ENCODE measurements around the gene RAC3.

DNA sequence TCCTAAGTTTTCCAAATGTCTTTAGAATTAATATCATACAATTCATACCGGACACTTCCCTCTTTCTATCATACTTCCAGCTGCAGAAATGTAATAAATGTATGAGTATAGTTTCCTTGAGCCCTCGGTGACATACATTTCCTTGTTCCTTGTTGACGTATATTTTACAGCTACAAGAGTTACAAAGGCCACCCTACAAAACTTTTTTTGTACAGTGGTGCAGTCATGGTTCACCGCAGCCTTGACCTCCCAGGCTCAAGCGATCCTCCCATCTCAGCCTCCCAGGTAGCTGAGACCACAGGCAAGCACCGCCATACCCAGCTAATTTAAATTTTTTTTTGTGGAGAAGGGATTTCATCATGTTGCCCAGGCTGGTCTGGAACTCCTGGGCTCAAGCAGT lies 41.3 kb downstream of the RAC3 start:
- no peak for TF ChIP-seq YY1 (IDR thresholded peaks at IDR 0.05; ENCODE audit: extremely low read depth, insufficient replicate concordance, low read depth, low read length)
- no peak for TF ChIP-seq POLR2AphosphoS5 (IDR thresholded peaks at IDR 0.05; ENCODE audit: low read depth, low read length)
- no peak for TF ChIP-seq EZH2 (IDR thresholded peaks at IDR 0.05)
- TF ChIP-seq, protein P1, sequence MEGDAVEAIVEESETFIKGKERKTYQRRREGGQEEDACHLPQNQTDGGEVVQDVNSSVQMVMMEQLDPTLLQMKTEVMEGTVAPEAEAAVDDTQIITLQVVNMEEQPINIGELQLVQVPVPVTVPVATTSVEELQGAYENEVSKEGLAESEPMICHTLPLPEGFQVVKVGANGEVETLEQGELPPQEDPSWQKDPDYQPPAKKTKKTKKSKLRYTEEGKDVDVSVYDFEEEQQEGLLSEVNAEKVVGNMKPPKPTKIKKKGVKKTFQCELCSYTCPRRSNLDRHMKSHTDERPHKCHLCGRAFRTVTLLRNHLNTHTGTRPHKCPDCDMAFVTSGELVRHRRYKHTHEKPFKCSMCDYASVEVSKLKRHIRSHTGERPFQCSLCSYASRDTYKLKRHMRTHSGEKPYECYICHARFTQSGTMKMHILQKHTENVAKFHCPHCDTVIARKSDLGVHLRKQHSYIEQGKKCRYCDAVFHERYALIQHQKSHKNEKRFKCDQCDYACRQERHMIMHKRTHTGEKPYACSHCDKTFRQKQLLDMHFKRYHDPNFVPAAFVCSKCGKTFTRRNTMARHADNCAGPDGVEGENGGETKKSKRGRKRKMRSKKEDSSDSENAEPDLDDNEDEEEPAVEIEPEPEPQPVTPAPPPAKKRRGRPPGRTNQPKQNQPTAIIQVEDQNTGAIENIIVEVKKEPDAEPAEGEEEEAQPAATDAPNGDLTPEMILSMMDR (IDR thresholded peaks at IDR 0.05 in 2 of 3, conservative IDR thresholded peaks at IDR 0.05 in 1 of 3; ENCODE audit: borderline replicate concordance in 1 of 3, insufficient read depth in 1 of 3, low read depth in 2 of 3, low read length in 2 of 3): no peak
- TF ChIP-seq SRF (IDR thresholded peaks at IDR 0.05; ENCODE audit: low read depth): no peak
